HepG2 (cell line): ENCODE results near the gene RANBP6. TPM values are rescaled to one million over a fixed set of nuclear protein-coding genes. Genes with fewer than 3 reads are reported as not detected.
A peak's percentile ranks its signal among the peaks of the same experiment; 100 is the strongest.

Experiments
- ATAC-seq: fragments of 200-7000 bp; cut with Tn5 transposase; 3 replicates; pipeline ENCODE4 v1.9.1; 2020; ENCODE audit warnings: mild to moderate bottlenecking, moderate library complexity
- Bru-seq: library from RNA; stranded (reverse); fragments of 400-500 nt; gene quantifications from one replicate; lab custom pipeline; 2021; lab: Mats Ljungman, UMichigan
- BruChase-seq, 2 experiments: library from RNA; stranded (reverse); fragments of 400-500 nt; gene quantifications; one replicate each; lab custom pipeline; 2021; lab: Mats Ljungman, UMichigan
- BruUV-seq: library from RNA; stranded (reverse); fragments of 400-500 nt; replicated peaks from 2 replicates; lab custom pipeline; 2021; lab: Mats Ljungman, UMichigan
- CTCF ChIA-PET: fragments of 300-600 bp; formaldehyde crosslinking; extraction: SDS; loops from one replicate; lab custom pipeline; 2021; ENCODE audit warnings: low total read pairs, inconsistent platforms, low intra/inter-chr PET ratio; lab: Yijun Ruan, JAX
- POLR2A ChIA-PET: fragments of 350-600 bp; sonication (Branson Sonifier 250); formaldehyde crosslinking; loops from one replicate; lab custom pipeline; 2020; ENCODE audit warnings: antibody characterized with exemption, inconsistent platforms; lab: Yijun Ruan, JAX
- DNase-seq: peaks from one replicate; pipeline ENCODE4 v3.0.0-alpha.2; 2015; ENCODE audit warnings: low spot score
- FAIRE-seq: peaks from 3 replicates; lab custom pipeline; 2011; peaks lifted over from hg19 to GRCh38; lab: Jason Lieb, UNC
- H2AFZ ChIP-seq: one replicate; pipeline ENCODE4 v1.6.1; 2011; ENCODE audit warnings: low read length, inconsistent platforms
- H3K27ac ChIP-seq: fragments of 300-600 bp; 3 replicates; pipeline ENCODE4 v1.8.0; 2011; ENCODE audit warnings: mixed run types, mild to moderate bottlenecking, mixed read lengths, low read length, inconsistent platforms; ENCODE audit not compliant: insufficient read depth; ENCODE audit errors: extremely low read length
- H3K27me3 ChIP-seq, 2 experiments: fragments of 200-600 bp in 1 of 2; 2 replicates in 1 of 2; 3 replicates in 1 of 2; pipeline versions ENCODE4 v1.6.0 to v1.8.0; 2011; ENCODE audit warnings: low read length in 2 of 2, mild to moderate bottlenecking in 2 of 2, moderate library complexity in 2 of 2, inconsistent platforms in 1 of 2; ENCODE audit not compliant: insufficient read depth in 2 of 2, control insufficient read depth in 1 of 2
- H3K36me3 ChIP-seq, 2 experiments: fragments of 200-600 bp in 1 of 2; replicated peaks in 1 of 2; 2 replicates in 1 of 2; 3 replicates in 1 of 2; pipeline versions ENCODE4 v1.5.1 to v1.8.0; 2011; ENCODE audit warnings: low read length in 2 of 2, inconsistent platforms in 1 of 2; ENCODE audit not compliant: insufficient read depth in 2 of 2, control insufficient read depth in 1 of 2
- H3K4me1 ChIP-seq: 2 replicates; pipeline ENCODE4 v1.5.1; 2012; ENCODE audit warnings: low read length, inconsistent platforms; ENCODE audit not compliant: insufficient read depth
- H3K4me2 ChIP-seq: 2 replicates; pipeline ENCODE4 v1.6.0; 2011; ENCODE audit warnings: low read depth, low read length, inconsistent platforms
- H3K4me3 ChIP-seq, 3 experiments: fragments of 200-600 bp in 1 of 3; sonication (generic), shearing (Covaris generic) in 1 of 3; replicated peaks in 1 of 3; 2 replicates each; pipeline ENCODE4 v1.5.1; 2011 to 2016; ENCODE audit warnings: low read length in 3 of 3, inconsistent platforms in 2 of 3, low read depth in 2 of 3, mild to moderate bottlenecking in 2 of 3, control low read depth in 1 of 3, mixed read lengths in 1 of 3; ENCODE audit not compliant: insufficient read depth in 1 of 3
- H3K79me2 ChIP-seq: one replicate; pipeline ENCODE4 v1.6.1; 2011; ENCODE audit warnings: low read length, inconsistent platforms; ENCODE audit not compliant: insufficient read depth
- H3K9ac ChIP-seq: 2 replicates; pipeline ENCODE4 v1.6.0; 2011; ENCODE audit warnings: mild to moderate bottlenecking, low read depth, low read length, inconsistent platforms; ENCODE audit not compliant: insufficient read depth
- H3K9me3 ChIP-seq: 2 replicates; pipeline ENCODE4 v1.5.1; 2012; ENCODE audit warnings: mild to moderate bottlenecking, low read length
- H4K20me1 ChIP-seq: 2 replicates; pipeline ENCODE4 v1.6.0; 2011; ENCODE audit warnings: inconsistent platforms, mild to moderate bottlenecking, low read length, moderate library complexity; ENCODE audit not compliant: insufficient read depth
- ADNP ChIP-seq: sonication (generic); formaldehyde crosslinking; IDR thresholded peaks from 2 replicates; pipeline ENCODE4 v1.4.0; 2020; ENCODE audit warnings: missing genetic modification reagents
- ARID5B ChIP-seq: IDR thresholded peaks from 2 replicates; pipeline ENCODE4 v1.4.0; 2020; ENCODE audit warnings: mild to moderate bottlenecking, missing genetic modification reagents
- ATF2 ChIP-seq: sonication (generic); formaldehyde crosslinking; IDR thresholded peaks from 2 replicates; pipeline ENCODE4 v1.4.0; 2020; ENCODE audit warnings: missing genetic modification reagents
- ONECUT2 ChIP-seq: sonication (generic); formaldehyde crosslinking; IDR thresholded peaks from 2 replicates; pipeline ENCODE4 v1.4.0; 2020; ENCODE audit warnings: missing genetic modification reagents
- POLR2A ChIP-seq, 2 experiments: IDR thresholded peaks; 2 replicates each; pipeline ENCODE4 v1.6.1; 2011; ENCODE audit warnings: low read depth in 2 of 2, low read length in 2 of 2, mild to moderate bottlenecking in 1 of 2, moderate library complexity in 1 of 2; ENCODE audit not compliant: insufficient read depth in 1 of 2
- PRDM4 ChIP-seq: sonication (generic); formaldehyde crosslinking; IDR thresholded peaks from 2 replicates; pipeline ENCODE4 v1.9.0; 2021; ENCODE audit warnings: missing genetic modification reagents, borderline replicate concordance
- TEAD3 ChIP-seq: optimal IDR thresholded peaks from 2 replicates; pipeline ENCODE3; 2016; ENCODE audit warnings: borderline replicate concordance
- ZNF7 ChIP-seq: IDR thresholded peaks from 2 replicates; pipeline ENCODE4 v1.6.1; 2016; ENCODE audit warnings: missing biosample characterization, missing genetic modification reagents
- WGBS: methylation state at CpG from one replicate; pipeline ENCODE4 v1.1.6; 2017; ENCODE audit warnings: low lambda C conversion rate; 5-methylcytosine and 5-hydroxymethylcytosine counted together
- in situ Hi-C: cut with HindIII; loops from 2 replicates; pipeline ENCODE4 v1.10.0; 2017; ENCODE audit warnings: low pct_unique_long_range_greater_than_20kb; ENCODE audit not compliant: extremely low pct_ligation_motif_present
- intact Hi-C: fragments of 100-400 bp; cut with micrococcal nuclease; formaldehyde crosslinking; loops from one replicate; pipeline ENCODE4 v1.10.0; 2022; ENCODE audit not compliant: unreplicated experiment
- long read RNA-seq, 2 experiments: library from RNA in 1 of 2; library from polyadenylated mRNA in 1 of 2; stranded (forward) in 1 of 2; unstranded in 1 of 2; transcript quantifications; one replicate each; pipeline ENCODE4 v2.0.0, GENCODE V29; 2019 to 2022
- polyA minus RNA-seq, 3 experiments: library from RNA; depleted of rRNA, polyadenylated mRNA; stranded (reverse); fragments of >200 nt; gene quantifications; 2 replicates each; pipeline ENCODE4 v1.2.3, GENCODE V29; 2011; ENCODE audit warnings: low replicate concordance in 1 of 3
- polyA plus RNA-seq, 8 experiments: library from polyadenylated mRNA; depleted of rRNA in 3 of 8; stranded (reverse) in 7 of 8; unstranded in 1 of 8; fragments of >200 nt; fragmentation: Illumina TruSeq in 4 of 8; extraction: Trizol in 4 of 8; gene quantifications; 2 replicates each; pipeline versions ENCODE4 v1.2.1 to v1.2.3, GENCODE V29; 2011 to 2016; ENCODE audit warnings: low read depth in 4 of 8, missing spikeins in 1 of 8, mixed read lengths in 1 of 8; ENCODE audit not compliant: insufficient read depth in 1 of 8
- total RNA-seq, 5 experiments: library from RNA; depleted of rRNA; stranded (reverse); fragments of >200 nt; fragmentation: Illumina TruSeq; extraction: Trizol; gene quantifications; 2 replicates each; pipeline ENCODE4 v1.2.3, GENCODE V29; 2016; ENCODE audit warnings: low read depth in 1 of 5

The RANBP6 gene
- total RNA-seq (2016; rRNA removed; fragmentation: Illumina TruSeq; extraction: Trizol) (26.0 and 37.7 TPM in 2 replicates), polyA plus RNA-seq (2011; rRNA removed) (7.2 and 7.5 TPM in 2 replicates), polyA minus RNA-seq (2011; rRNA and poly(A)+ RNA removed; ENCODE audit: low replicate concordance) (3.9 and 11.3 TPM in 2 replicates), Bru-seq, nascent RNA (percentile 95 among the genes with signal in this experiment), BruChase-seq, experiment 1, labeled RNA remaining after a 6-hour chase (percentile 92 among the genes with signal in this experiment), BruChase-seq, experiment 2, labeled RNA remaining after a 2-hour chase (percentile 98 among the genes with signal in this experiment)
- total RNA-seq (2016; cell fraction: cytosol; rRNA removed; fragmentation: Illumina TruSeq; extraction: Trizol; ENCODE audit: low read depth) = 1.6 and 1.9 TPM in 2 replicates
- total RNA-seq (2016; cell fraction: insoluble cytoplasmic fraction; rRNA removed; fragmentation: Illumina TruSeq; extraction: Trizol) = 26.2 and 36.2 TPM in 2 replicates
- 6.7 and 9.0 TPM in 2 replicates for total RNA-seq (2016; cell fraction: membrane; rRNA removed; fragmentation: Illumina TruSeq; extraction: Trizol)
- total RNA-seq (2016; cell fraction: nucleus; rRNA removed; fragmentation: Illumina TruSeq; extraction: Trizol) = 35.1 and 35.2 TPM in 2 replicates
- 2.5 and 4.2 TPM in 2 replicates for polyA plus RNA-seq (2011; cell fraction: cytosol; rRNA removed)
- 5.1 and 7.8 TPM in 2 replicates for polyA plus RNA-seq (2011; cell fraction: nucleus; rRNA removed)
- 11.7 and 11.9 TPM in 2 replicates for polyA plus RNA-seq (2012)
- polyA plus RNA-seq (2016; cell fraction: cytosol; fragmentation: Illumina TruSeq; extraction: Trizol; ENCODE audit: low read depth) = 0.80 TPM in 2 replicates
- polyA plus RNA-seq (2016; cell fraction: insoluble cytoplasmic fraction; fragmentation: Illumina TruSeq; extraction: Trizol; ENCODE audit: low read depth) = 17.9 and 18.2 TPM in 2 replicates
- 3.1 and 3.2 TPM in 2 replicates for polyA plus RNA-seq (2016; cell fraction: membrane; fragmentation: Illumina TruSeq; extraction: Trizol; ENCODE audit: low read depth)
- polyA plus RNA-seq (2016; cell fraction: nucleus; fragmentation: Illumina TruSeq; extraction: Trizol; ENCODE audit: insufficient read depth, low read depth) = 23.4 and 24.6 TPM in 2 replicates
- 7.6 and 8.4 TPM in 2 replicates for polyA minus RNA-seq (2011; cell fraction: cytosol; rRNA and poly(A)+ RNA removed)
- 27.7 and 27.9 TPM in 2 replicates for polyA minus RNA-seq (2011; cell fraction: nucleus; rRNA and poly(A)+ RNA removed)
- long read RNA-seq, experiment 1, full-length matches to known transcripts = 4 of 4 reads
- long read RNA-seq, experiment 1, partial matches to known transcripts = 0 of 4 reads
- long read RNA-seq, experiment 1, other reads (novel, unspliced or antisense) = 0 of 4 reads
- long read RNA-seq, experiment 2, full-length matches to known transcripts = 9 of 9 reads
- long read RNA-seq, experiment 2, partial matches to known transcripts = 0 of 9 reads
- long read RNA-seq, experiment 2, other reads (novel, unspliced or antisense) = 0 of 9 reads

GRCh38 chr9:6015278-6016157, at the start of gene RANBP6:
RANBP6 (minus strand) TSS chr9:6015624; CDS start chr9:6015607, 17 bp downstream.
- in situ Hi-C loops = no loop called here
- no peaks in the 10 kb centered on the region; a peak in 1 of 5 replicates for H3K27me3 ChIP-seq
- H4K20me1 ChIP-seq = no peaks in the 10 kb centered on the region
- ChIA-PET POLR2A (interaction anchor here (0.5 to 1.1 kb wide), 10 partner anchors 8 to 1213 kb away, joined by 3 to 10 read pairs (median 3); partner anchors contain the start of gene ERMP1), CTCF (no interaction called here)
- FAIRE-seq (peak; percentile 28), ATAC-seq (peak; percentile 99), DNase-seq (peak; percentile 74)
- peak within 1 kb of the TSS; percentile 92 for H2AFZ ChIP-seq
- H3K9me3 ChIP-seq = no peaks in the 10 kb centered on the region
- peaks cover 42% of the 10 kb centered on the region for H3K79me2 ChIP-seq
- peak within 1 kb of the TSS; percentile 89 for H3K9ac ChIP-seq
- H3K27ac ChIP-seq = peak within 1 kb of the TSS; percentile 75
- H3K4me2 ChIP-seq = peak within 1 kb of the TSS; percentile 84
- peaks cover 40% of the 10 kb centered on the region for H3K4me1 ChIP-seq
- H3K4me3 ChIP-seq = peak within 1 kb of the TSS; percentile 72 to 86 (median 78)
- no TSS peak for BruUV-seq
- peaks cover 0 to 4% of the 10 kb centered on the region in 2 experiments; a peak in 2 of 5 replicates for H3K36me3 ChIP-seq
- WGBS = 1% methylated on average over 22 of the region's 43 CpGs
- intact Hi-C loops = no loop called here
- TF ChIP-seq POLR2A (IDR thresholded peaks at IDR 0.05; ENCODE audit: insufficient read depth in 1 of 2, low read depth in 2 of 2, low read length in 2 of 2) = peak; percentile 78
- 0 out of 2 replicates have a peak, but pooled peaks have one; percentile 38 for TF ChIP-seq ONECUT2
- peak; percentile 42 for TF ChIP-seq TEAD3 (CRISPR knock-in tag)
- no peak for TF ChIP-seq ZNF7 (CRISPR knock-in tag)
- peak; percentile 67; the same call in 1 of the 2 replicates for TF ChIP-seq ADNP (CRISPR knock-in tag)
- peak; percentile 86 for TF ChIP-seq ATF2 (CRISPR knock-in tag)
- TF ChIP-seq ARID5B (CRISPR knock-in tag) = peak; percentile 39
- TF ChIP-seq PRDM4 (CRISPR knock-in tag) = 0 out of 2 replicates have a peak, but pooled peaks have one; percentile 68
